ENCODE measurements around the gene CCDC39.

DNA sequence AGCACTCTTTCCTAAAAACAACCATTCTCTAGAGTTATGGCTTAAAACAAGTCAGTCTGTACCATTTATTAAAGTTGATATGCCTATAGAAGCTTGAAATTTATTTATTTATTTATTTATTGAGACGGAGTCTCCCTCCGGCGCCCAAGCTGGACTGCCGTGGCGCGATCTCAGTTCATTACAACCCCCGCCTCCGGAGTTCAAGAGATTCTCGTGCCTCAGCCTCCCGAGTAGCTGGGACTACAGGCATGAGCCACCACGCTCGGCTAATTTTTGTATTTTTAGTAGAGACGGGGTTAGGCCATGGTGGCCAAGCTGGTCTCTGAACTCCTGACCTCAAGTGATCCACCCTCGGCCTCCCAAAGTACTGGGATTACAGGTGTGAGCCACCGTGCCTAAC, 78.8 kb downstream of the CCDC39 start:
- TF ChIP-seq CTCF (IDR thresholded peaks at IDR 0.05) (no peak), POLR2A (IDR thresholded peaks at IDR 0.05) (no peak)

All from ovary (tissue), 3 donors.